ENCODE data around the gene RSRC1.
"Not testable (repeated sequence)": the region's sequence is repeated elsewhere in the genome, so short reads cannot be mapped to it uniquely, and the experiment has no call there.

The RSRC1 gene

GRCh38 chr3:158134363-158134762 lies 24.5 kb downstream of the RSRC1 start:
- no peak for DNase-seq

GRCh38 chr3:158140396-158140795 lies 30.5 kb downstream of the RSRC1 start:
- DNase-seq: no peak

GRCh38 chr3:158148218-158148617 lies 38.3 kb downstream of the RSRC1 start:
- DNase-seq: no peak

- no peak for DNase-seq
These were observed 42.3 kb downstream of the RSRC1 start for GRCh38 chr3:158152186-158152585.

GRCh38 chr3:158158969-158159368 lies 49.1 kb downstream of the RSRC1 start:
- no peak for DNase-seq

DNA sequence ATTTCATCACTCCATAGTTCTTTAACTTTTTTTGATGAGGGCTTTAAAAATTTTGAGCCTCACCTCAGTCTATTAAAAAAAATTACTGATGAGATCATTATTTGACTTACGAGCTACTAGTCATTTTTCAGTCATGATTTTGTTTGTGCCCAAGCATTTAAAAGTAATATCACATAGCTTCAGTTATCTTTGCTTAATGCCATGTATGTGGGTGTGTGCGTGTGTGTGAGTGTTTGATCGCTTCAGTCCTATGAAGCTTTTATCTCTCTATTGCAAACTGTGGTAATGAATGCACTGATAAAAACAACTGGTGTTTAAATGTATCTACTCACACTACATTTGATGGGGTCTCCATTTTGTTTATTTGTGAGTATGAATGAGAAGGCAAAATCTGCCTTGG lies 49.8 kb downstream of the RSRC1 start:
- no peak for DNase-seq

DNA sequence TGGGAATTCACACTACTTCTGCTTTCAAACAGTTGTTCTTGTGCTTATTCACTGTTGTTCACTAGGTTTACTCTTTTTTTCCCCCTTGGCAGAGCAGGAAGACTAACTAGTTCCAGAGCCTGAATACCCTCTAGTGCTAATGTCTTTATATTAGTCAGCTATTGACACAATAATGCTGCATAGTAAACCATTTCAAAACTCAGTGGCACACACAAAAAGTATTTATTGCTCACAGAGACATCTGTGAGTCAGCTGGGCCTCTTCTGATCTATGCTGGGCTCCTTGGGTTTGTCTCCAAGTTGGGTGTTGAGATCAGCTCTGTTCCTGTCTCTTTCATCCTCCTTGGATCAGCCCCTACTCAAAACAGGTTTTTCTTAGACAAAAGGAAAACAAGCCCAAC lies 51.1 kb downstream of the RSRC1 start:
- no peak for DNase-seq

GRCh38 chr3:158165141-158165655 lies 55.3 kb downstream of the RSRC1 start:
- DNase-seq: no peak

GRCh38 chr3:158165730-158166129 lies 55.8 kb downstream of the RSRC1 start:
- DNase-seq: no peak

- DNase-seq: no peak
These were observed 56.3 kb downstream of the RSRC1 start for GRCh38 chr3:158166223-158166622.

- DNase-seq: no peak
These were observed 58.1 kb downstream of the RSRC1 start for GRCh38 chr3:158167737-158168557.

DNA sequence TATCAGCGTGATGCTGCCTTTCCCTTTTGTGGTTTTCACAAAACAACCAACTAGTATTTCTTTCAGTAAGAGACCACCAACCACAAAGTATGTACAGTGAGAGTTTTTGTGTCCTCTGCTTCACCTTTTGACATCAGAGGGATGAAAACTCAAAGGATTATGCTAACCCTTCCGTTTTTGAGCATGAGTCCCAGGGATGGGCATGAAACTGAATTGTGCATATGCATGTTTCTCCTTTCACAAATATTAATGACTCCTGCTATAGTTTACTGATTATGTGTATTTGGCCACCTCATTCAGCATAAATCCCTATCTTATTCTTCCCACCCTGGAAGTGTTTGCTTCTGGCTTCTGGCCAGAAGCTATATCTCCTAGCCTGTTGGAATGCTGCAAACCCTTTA lies 59.2 kb downstream of the RSRC1 start:
- DNase-seq: no peak

- no peak for DNase-seq
These were observed 71.2 kb downstream of the RSRC1 start for GRCh38 chr3:158181096-158181495.

DNA sequence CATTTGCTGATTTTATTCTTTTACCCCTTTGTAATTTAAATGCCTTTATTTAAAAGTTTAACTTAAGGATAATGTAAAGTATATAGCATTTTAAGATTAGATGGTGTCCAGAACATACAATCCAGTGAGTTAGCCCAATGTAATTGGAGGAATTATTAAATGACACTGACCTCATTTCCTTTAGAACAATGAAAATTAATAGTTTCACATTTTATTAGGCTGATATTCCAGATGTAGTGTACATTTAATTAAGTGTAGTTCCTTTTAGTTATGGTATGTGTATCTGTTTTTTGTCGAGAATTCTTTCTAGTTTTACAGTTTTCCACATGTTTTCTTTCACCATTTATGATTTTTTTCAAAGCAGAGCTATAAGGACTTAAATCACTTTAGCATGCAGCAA lies 75.8 kb downstream of the RSRC1 start:
- no peak for DNase-seq

DNA sequence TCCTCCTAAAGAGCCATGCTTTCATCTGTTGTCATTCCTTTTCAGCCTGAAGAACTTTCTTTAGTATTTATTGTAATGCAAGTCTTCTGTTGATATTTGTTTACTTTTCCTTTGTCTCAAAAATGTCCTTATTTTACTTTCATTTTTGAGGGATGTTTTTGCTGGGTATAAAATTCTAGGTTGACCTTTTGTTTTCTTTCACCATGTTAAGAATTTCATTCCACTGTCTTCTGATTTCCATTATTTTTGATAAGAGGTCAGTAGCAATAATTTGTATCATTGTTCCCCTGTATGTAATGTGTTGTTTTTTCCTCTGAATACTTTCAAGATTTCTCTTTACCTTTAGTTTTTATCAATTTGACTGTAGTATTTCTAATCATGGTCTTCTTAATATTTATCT lies 91.1 kb downstream of the RSRC1 start:
- DNase-seq: no peak

DNA sequence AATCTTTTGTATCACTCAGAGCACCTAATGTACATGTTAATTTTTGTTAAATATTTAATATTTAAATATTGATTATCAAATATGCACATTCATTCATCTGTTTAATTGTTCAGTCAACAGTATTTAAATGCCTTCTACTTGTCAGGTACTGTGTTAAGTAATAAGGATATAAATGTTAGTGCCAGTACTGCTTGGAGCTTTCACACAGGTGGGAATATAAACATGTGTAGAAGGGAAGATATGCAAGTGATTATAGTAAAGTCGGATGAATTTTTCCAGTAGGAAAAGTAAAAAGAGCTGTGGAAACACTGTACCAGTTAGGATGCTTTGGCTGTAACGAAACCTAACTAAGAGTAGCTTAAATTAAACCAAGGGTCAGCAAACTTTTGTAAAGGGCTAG lies 95.4 kb downstream of the RSRC1 start:
- DNase-seq: no peak

DNA sequence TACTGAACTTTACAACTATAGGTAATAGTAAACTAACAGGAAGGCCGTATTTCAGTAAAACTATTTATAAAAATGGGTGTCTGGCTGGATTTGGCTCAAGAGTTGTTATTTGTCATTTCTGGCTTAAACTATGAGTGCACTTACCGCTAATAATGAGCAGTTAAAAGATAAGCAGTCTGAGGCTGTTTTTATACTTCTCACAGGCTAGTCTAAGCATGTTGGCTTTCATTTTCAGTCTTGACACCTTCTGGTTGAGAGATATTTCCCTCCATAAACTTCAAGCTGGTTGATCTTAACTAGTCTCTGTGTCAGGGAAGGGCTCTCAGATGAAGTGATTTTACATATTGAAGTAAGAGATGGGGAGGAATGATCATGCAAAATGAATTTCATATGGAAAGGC lies 96.1 kb downstream of the RSRC1 start:
- no peak for DNase-seq

DNA sequence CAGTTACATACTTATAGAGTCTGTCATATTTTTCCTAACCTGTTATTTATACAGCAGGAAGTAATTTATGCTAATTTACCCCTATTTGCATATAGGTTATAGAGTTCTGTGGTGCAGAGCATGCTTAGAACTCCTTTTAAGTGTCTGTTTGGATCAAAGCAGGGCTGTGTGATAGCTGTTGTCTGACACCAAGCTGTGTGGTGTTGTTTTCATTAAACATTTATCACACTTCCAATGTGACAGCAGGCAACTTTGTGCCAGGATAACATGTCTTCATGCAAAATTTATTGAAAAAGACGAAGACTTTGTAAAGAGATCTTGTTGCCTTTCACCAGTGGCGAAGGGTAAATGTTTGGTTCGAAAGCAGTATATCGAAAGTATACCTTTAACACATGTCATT lies 100.2 kb downstream of the RSRC1 start:
- no peak for DNase-seq

DNA sequence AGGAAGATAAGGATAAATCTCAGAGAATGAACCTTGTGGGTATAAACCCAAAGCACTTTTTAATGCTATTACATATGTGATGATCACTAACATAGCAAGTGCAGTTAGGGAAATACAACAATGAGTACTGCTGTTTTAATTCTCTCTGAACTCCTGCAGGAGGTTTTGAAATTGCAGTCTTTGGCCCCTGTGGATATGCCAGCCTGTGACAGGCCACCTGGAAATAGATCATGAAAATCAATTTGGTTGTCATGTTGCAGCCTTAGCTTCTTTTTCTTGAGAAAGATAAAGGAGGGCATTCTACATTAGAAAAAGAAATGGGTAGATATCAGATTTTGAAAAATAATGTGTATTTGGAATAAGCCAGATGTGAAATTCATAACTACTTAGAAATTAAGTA lies 103.6 kb downstream of the RSRC1 start:
- DNase-seq: no peak

- no peak for DNase-seq
These were observed 108.1 kb downstream of the RSRC1 start for GRCh38 chr3:158217992-158218391.

GRCh38 chr3:158220575-158220974 lies 110.7 kb downstream of the RSRC1 start:
- no peak for DNase-seq

- no peak for DNase-seq
These were observed 111.5 kb downstream of the RSRC1 start for GRCh38 chr3:158221426-158221825.

DNA sequence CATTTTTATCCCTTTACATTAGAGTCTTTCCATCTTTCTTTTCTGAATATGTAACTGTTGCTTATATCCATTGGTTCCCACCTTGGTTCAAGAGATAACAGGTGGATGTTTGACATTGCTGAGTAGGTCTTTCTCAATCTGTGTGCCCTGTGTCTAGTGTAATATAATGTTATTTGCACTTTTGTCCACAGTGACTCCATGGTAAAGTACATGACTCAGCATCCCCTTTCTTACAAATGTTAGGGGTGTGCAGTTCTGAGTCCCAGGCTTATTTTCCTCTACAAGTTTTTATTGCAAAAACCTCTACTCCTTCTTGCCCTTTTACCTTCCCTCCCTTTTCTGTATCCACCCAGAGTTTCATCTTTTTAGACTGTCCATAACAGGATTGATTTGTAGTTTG lies 116.5 kb downstream of the RSRC1 start:
- no peak for DNase-seq

DNA sequence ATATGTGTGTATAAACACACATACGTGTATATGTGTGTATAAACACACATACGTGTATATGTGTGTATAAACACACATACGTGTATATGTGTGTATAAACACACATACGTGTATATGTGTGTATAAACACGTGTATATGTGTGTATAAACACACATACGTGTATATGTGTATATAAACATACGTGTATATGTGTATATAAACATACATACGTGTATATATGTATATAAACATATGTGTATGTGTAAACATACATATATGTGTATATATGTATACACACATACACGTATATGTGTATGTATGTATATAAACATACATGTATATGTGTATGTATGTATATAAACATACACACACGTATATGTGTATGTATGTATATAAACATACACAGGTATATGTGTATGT lies 119.1 kb downstream of the RSRC1 start:
- not testable (repeated sequence) for DNase-seq

DNA sequence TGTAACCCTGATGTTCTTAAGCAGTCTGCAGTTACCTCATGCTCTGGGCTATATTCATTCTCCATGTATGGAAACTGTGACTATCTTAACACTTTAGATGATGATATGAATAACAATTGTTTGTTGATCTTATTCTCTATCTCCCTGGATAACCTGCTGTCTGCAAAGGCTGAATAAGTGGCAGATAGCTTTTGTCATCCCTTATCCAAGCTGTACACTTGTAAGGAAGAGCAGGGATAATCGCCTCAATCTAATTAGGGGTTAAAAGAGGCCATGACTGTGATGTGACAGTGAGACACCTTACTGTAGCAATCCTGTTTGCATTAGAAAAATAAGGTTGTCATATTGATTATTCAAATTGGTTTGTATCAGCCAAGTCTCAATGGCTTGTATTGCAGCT lies 123.9 kb downstream of the RSRC1 start:
- DNase-seq: no peak

All from NCI-H774 (cell line).